OCI-LY1 (cell line): ENCODE data around the gene TMEM63B.

Experiments
- H2AFZ ChIP-seq: fragments of 200-600 bp; sonication (generic), shearing (Covaris generic); 2 replicates; pipeline ENCODE4 v1.6.0; 2014; ENCODE audit warnings: antibody characterized with exemption, mild to moderate bottlenecking, low read length
- H3F3A ChIP-seq: fragments of 200-600 bp; sonication (generic), shearing (Covaris generic); 2 replicates; pipeline ENCODE4 v1.6.0; 2014; ENCODE audit warnings: mild to moderate bottlenecking, antibody characterized with exemption, low read length, moderate library complexity; ENCODE audit not compliant: insufficient read depth
- H3K27ac ChIP-seq: fragments of 200-600 bp; sonication (generic); 2 replicates; pipeline ENCODE4 v1.5.1; 2014; ENCODE audit warnings: low read length, mixed run types, mild to moderate bottlenecking, low read depth; ENCODE audit not compliant: poor library complexity, severe bottlenecking
- H3K27me3 ChIP-seq: fragments of 200-600 bp; sonication (generic); 2 replicates; pipeline ENCODE4 v1.6.0; 2014; ENCODE audit warnings: antibody characterized with exemption, mild to moderate bottlenecking, low read length, moderate library complexity; ENCODE audit not compliant: insufficient read depth
- H3K36me3 ChIP-seq: fragments of 200-600 bp; sonication (generic); 2 replicates; pipeline ENCODE4 v1.6.1; 2014; ENCODE audit warnings: mild to moderate bottlenecking, antibody characterized with exemption, low read length, moderate library complexity, mixed read lengths; ENCODE audit not compliant: insufficient read depth
- H3K4me1 ChIP-seq: fragments of 200-600 bp; sonication (generic); 2 replicates; pipeline ENCODE4 v1.5.1; 2014; ENCODE audit warnings: mild to moderate bottlenecking, low read length, moderate library complexity; ENCODE audit not compliant: insufficient read depth, severe bottlenecking
- H3K4me2 ChIP-seq: fragments of 200-600 bp; sonication (generic), shearing (Covaris generic); 2 replicates; pipeline ENCODE4 v1.6.1; 2014; ENCODE audit warnings: low read length
- H3K4me3 ChIP-seq: fragments of 200-600 bp; sonication (generic); 2 replicates; pipeline ENCODE4 v1.5.1; 2014; ENCODE audit warnings: low read length, low read depth, mild to moderate bottlenecking, mixed read lengths; ENCODE audit not compliant: poor library complexity, severe bottlenecking
- H3K79me2 ChIP-seq: fragments of 200-600 bp; shearing (Covaris generic); 2 replicates; pipeline ENCODE4 v1.6.1; 2016; ENCODE audit warnings: mixed run types, low read length, mixed read lengths; ENCODE audit not compliant: insufficient read depth
- H3K9ac ChIP-seq: fragments of 200-600 bp; sonication (generic), shearing (Covaris generic); 2 replicates; pipeline ENCODE4 v1.6.1; 2014; ENCODE audit warnings: mild to moderate bottlenecking, low read length, mixed read lengths
- H3K9me2 ChIP-seq: fragments of 200-600 bp; sonication (generic), shearing (Covaris generic); 2 replicates; pipeline ENCODE4 v1.6.1; 2014; ENCODE audit warnings: low read depth, mild to moderate bottlenecking, low read length, mixed read lengths
- H3K9me3 ChIP-seq: fragments of 200-600 bp; shearing (Covaris generic); 2 replicates; pipeline ENCODE4 v1.6.1; 2014; ENCODE audit warnings: low read length, mixed read lengths
- H4K20me1 ChIP-seq: fragments of 200-600 bp; sonication (generic), shearing (Covaris generic); 2 replicates; pipeline ENCODE4 v1.6.0; 2016; ENCODE audit warnings: mild to moderate bottlenecking, low read length; ENCODE audit not compliant: insufficient read depth
- CTCF ChIP-seq: fragments of 200-600 bp; sonication (generic), shearing (Covaris generic); IDR thresholded peaks from 2 replicates; pipeline ENCODE4 v1.5.1; 2017; ENCODE audit warnings: mild to moderate bottlenecking, antibody characterized with exemption, low read length, moderate library complexity, mixed read lengths
- EZH2 ChIP-seq: fragments of 200-600 bp; sonication (generic), shearing (Covaris generic); IDR thresholded peaks from 2 replicates; pipeline ENCODE4 v1.8.0; 2017; ENCODE audit warnings: borderline replicate concordance, mixed run types, mild to moderate bottlenecking, antibody characterized with exemption, low read length, moderate library complexity, mixed read lengths

Gene TMEM63B

GRCh38 chr6:44128020-44128917 is 915 bp downstream of the TMEM63B start:
- Histone ChIP-seq H4K20me1 (no peaks in the 10 kb centered on the region), H2AFZ (peak overlapping the region; percentile 77; the same call in 1 of the 2 replicates), H3K9me3 (no peaks in the 10 kb centered on the region), H3K4me2 (peak overlapping the region; percentile 92), H3K9ac (peak overlapping the region; percentile 85), H3K4me3 (peak overlapping the region; percentile 83), H3K27me3 (no peaks in the 10 kb centered on the region), H3K79me2 (peaks cover 38% of the 10 kb centered on the region), H3K27ac (no peak overlapping the region), H3K36me3 (no peaks in the 10 kb centered on the region; the same call in 1 of the 2 replicates), H3F3A (no peaks in the 10 kb centered on the region), H3K9me2 (no peaks in the 10 kb centered on the region), H3K4me1 (peaks cover 43% of the 10 kb centered on the region)
- TF ChIP-seq CTCF (no peak), EZH2 (no peak)

DNA sequence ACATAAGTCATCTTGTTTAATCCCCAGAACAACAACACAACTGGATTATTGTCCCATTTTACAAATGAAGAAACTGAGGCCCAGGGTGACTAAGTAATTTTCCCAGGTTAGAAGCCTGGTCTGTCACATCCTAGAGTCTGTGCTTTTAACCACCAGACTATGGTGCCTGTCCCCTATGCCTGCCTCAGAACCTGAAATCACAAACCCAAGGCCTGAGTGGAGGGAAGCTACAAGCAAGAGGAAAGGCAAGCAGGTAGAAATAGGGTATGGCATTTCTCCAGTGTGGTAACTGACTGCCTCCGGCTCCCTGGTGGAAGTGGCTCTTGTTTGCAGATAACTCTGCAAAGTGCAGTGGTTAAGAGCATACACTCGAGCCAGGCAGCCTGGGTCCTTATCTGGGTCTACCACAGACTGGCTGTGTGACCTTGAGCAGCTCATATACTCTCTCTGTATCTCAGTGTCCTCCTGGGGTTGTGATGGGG is 2.5 kb downstream of the TMEM63B start:
- peaks cover 32% of the 10 kb centered on the region for H3K4me1 ChIP-seq
- H4K20me1 ChIP-seq, result no peaks in the 10 kb centered on the region
- H3K9ac ChIP-seq, result no peak overlapping the region

GRCh38 chr6:44131892-44132291 is 4.5 kb downstream of the TMEM63B start:
- no peaks in the 10 kb centered on the region for H3K9me3 ChIP-seq
- no peaks in the 10 kb centered on the region for H4K20me1 ChIP-seq
- H2AFZ ChIP-seq, result no peak overlapping the region
- peaks cover 2% of the 10 kb centered on the region; the same call in 1 of the 2 replicates for H3K79me2 ChIP-seq
- no peak overlapping the region for H3K4me2 ChIP-seq
- H3K9me2 ChIP-seq, result no peaks in the 10 kb centered on the region
- no peaks in the 10 kb centered on the region for H3K27me3 ChIP-seq
- no peak overlapping the region; the same call in 1 of the 2 replicates for H3K9ac ChIP-seq
- H3K4me1 ChIP-seq, result peaks cover 16% of the 10 kb centered on the region
- H3K36me3 ChIP-seq, result no peaks in the 10 kb centered on the region
- no peak overlapping the region for H3K4me3 ChIP-seq
- H3K27ac ChIP-seq, result no peak overlapping the region
- H3F3A ChIP-seq, result no peaks in the 10 kb centered on the region
- TF ChIP-seq CTCF (no peak), EZH2 (no peak)

More for the DNA sequence above, 2.5 kb downstream of the TMEM63B start:
- H3K36me3 ChIP-seq, result no peaks in the 10 kb centered on the region
- no peak overlapping the region for H2AFZ ChIP-seq
- H3K27ac ChIP-seq, result no peak overlapping the region
- no peak overlapping the region for H3K4me3 ChIP-seq
- TF ChIP-seq EZH2 (no peak), CTCF (no peak)
- H3K9me3 ChIP-seq, result no peaks in the 10 kb centered on the region
- H3F3A ChIP-seq, result no peaks in the 10 kb centered on the region
- peaks cover 22% of the 10 kb centered on the region for H3K79me2 ChIP-seq
- no peaks in the 10 kb centered on the region for H3K9me2 ChIP-seq
- H3K4me2 ChIP-seq, result no peak overlapping the region
- H3K27me3 ChIP-seq, result no peaks in the 10 kb centered on the region
